DMS 273 (cell line): ENCODE results near the gene INF2.
"Not testable (repeated sequence)": the region's sequence is repeated elsewhere in the genome, so short reads cannot be mapped to it uniquely, and the experiment has no call there.

Source experiments
- DNase-seq: peaks from one replicate; lab custom pipeline; 2025; ENCODE audit not compliant: unreplicated experiment; lab: John Stamatoyannopoulos, UW

INF2 gene

GRCh38 chr14:104717646-104718045 is 28.2 kb downstream of the INF2 start:
- no peak for DNase-seq

- DNase-seq = no peak
Measured at GRCh38 chr14:104718147-104718546, 28.7 kb downstream of the INF2 start.

GRCh38 chr14:104718871-104719270 is 29.5 kb downstream of the INF2 start:
- no peak for DNase-seq

- DNase-seq = no peak
Measured at GRCh38 chr14:104719343-104719742, 29.9 kb downstream of the INF2 start.

- no peak for DNase-seq
Measured at GRCh38 chr14:104721505-104722431, 32.4 kb downstream of the INF2 start.

- no peak for DNase-seq
Measured at GRCh38 chr14:104722938-104723650, 33.7 kb downstream of the INF2 start.

- peak; percentile 77 for DNase-seq
Measured at GRCh38 chr14:104723651-104724406, 34.4 kb downstream of the INF2 start, which contains the start of gene ADSS1. Gene ADSS1 (plus strand): TSS chr14:104724229. CDS start chr14:104724271, 42 bp downstream.

- DNase-seq = peak; percentile 61
Measured at GRCh38 chr14:104724407-104724980, 35.1 kb downstream of the INF2 start.

- DNase-seq = peak; percentile 77
Measured at GRCh38 chr14:104724981-104725771, 35.8 kb downstream of the INF2 start.

- no peak for DNase-seq
Measured at GRCh38 chr14:104725772-104726548, 36.5 kb downstream of the INF2 start.

- DNase-seq = peak; percentile 49
Measured at GRCh38 chr14:104726600-104727451, 37.4 kb downstream of the INF2 start.

- no peak for DNase-seq
Measured at GRCh38 chr14:104728631-104729030, 39.2 kb downstream of the INF2 start.

- DNase-seq = not testable (repeated sequence)
Measured at GRCh38 chr14:104729176-104729834, 39.9 kb downstream of the INF2 start.

GRCh38 chr14:104729835-104730181 is 40.4 kb downstream of the INF2 start:
- no peak for DNase-seq

GRCh38 chr14:104730487-104730886 is 41.1 kb downstream of the INF2 start:
- DNase-seq = no peak

GRCh38 chr14:104731320-104732294 is 42.2 kb downstream of the INF2 start:
- DNase-seq = peak; percentile 70

- DNase-seq = no peak
Measured at GRCh38 chr14:104732355-104732804, 43.0 kb downstream of the INF2 start.
